GM23338 (cell line): Measurements from ENCODE around the gene ARHGAP42. TPM values are rescaled to one million over a fixed set of nuclear protein-coding genes. Genes with fewer than 3 reads are reported as not detected.

Source experiments
- ATAC-seq: fragments of 200-7000 bp; cut with Tn5 transposase; 3 replicates; pipeline ENCODE4 v1.9.1; 2020
- DNase-seq: peaks from one replicate; pipeline ENCODE4 v3.0.0-alpha.2; 2015; ENCODE audit warnings: low spot score
- H2AFZ ChIP-seq: fragments of 200-600 bp; sonication (generic); 2 replicates; pipeline ENCODE4 v1.8.0; 2016; ENCODE audit warnings: antibody characterized with exemption, mild to moderate bottlenecking, moderate library complexity
- H3F3A ChIP-seq: fragments of 200-600 bp; sonication (generic); replicated peaks from 2 replicates; pipeline ENCODE4 v1.8.0; 2017; ENCODE audit warnings: antibody characterized with exemption, mixed run types, low read depth
- H3K27ac ChIP-seq: fragments of 200-600 bp; sonication (generic); 2 replicates; pipeline ENCODE4 v1.6.1; 2016; ENCODE audit warnings: low read depth
- H3K27me3 ChIP-seq: fragments of 200-600 bp; sonication (generic); 2 replicates; pipeline ENCODE4 v1.8.0; 2016; ENCODE audit warnings: mild to moderate bottlenecking, mixed run types, moderate library complexity; ENCODE audit not compliant: insufficient read depth
- H3K36me3 ChIP-seq: fragments of 200-600 bp; sonication (generic); 2 replicates; pipeline ENCODE4 v1.8.0; 2016; ENCODE audit warnings: mild to moderate bottlenecking; ENCODE audit not compliant: insufficient read depth
- H3K4me1 ChIP-seq: fragments of 200-600 bp; sonication (generic); 2 replicates; pipeline ENCODE4 v1.8.0; 2016; ENCODE audit warnings: mild to moderate bottlenecking, moderate library complexity; ENCODE audit not compliant: insufficient read depth
- H3K4me2 ChIP-seq: fragments of 200-600 bp; sonication (generic); 2 replicates; pipeline ENCODE4 v1.7.1; 2017; ENCODE audit warnings: mixed run types
- H3K4me3 ChIP-seq: fragments of 200-600 bp; sonication (generic); 2 replicates; pipeline ENCODE4 v1.6.1; 2016; ENCODE audit warnings: mixed run types
- H3K79me2 ChIP-seq: fragments of 200-600 bp; sonication (generic); replicated peaks from 2 replicates; pipeline ENCODE4 v1.8.0; 2017; ENCODE audit warnings: mild to moderate bottlenecking; ENCODE audit not compliant: insufficient read depth
- H3K9me2 ChIP-seq: fragments of 200-600 bp; sonication (generic); 2 replicates; pipeline ENCODE4 v1.8.0; 2017; ENCODE audit not compliant: insufficient read depth
- H4K20me1 ChIP-seq: fragments of 200-600 bp; sonication (generic); replicated peaks from 2 replicates; pipeline ENCODE4 v1.8.0; 2017; ENCODE audit warnings: mild to moderate bottlenecking; ENCODE audit not compliant: insufficient read depth
- H3K27ac Mint-ChIP-seq: 2 replicates; pipeline ENCODE4 v1.8.0; 2020; ENCODE audit warnings: inconsistent platforms, mild to moderate bottlenecking, moderate library complexity, mixed read lengths
- H3K27me3 Mint-ChIP-seq: 3 replicates; pipeline ENCODE4 v1.8.0; 2022; ENCODE audit warnings: low read depth, mild to moderate bottlenecking, moderate library complexity, mixed read lengths, inconsistent platforms; ENCODE audit not compliant: insufficient read depth, poor library complexity
- H3K36me3 Mint-ChIP-seq: 3 replicates; pipeline ENCODE4 v1.8.0; 2021; ENCODE audit warnings: low read depth, mild to moderate bottlenecking, inconsistent platforms, moderate library complexity, mixed read lengths
- H3K4me1 Mint-ChIP-seq: 3 replicates; pipeline ENCODE4 v1.8.0; 2020; ENCODE audit warnings: mild to moderate bottlenecking, inconsistent platforms, mixed read lengths
- H3K4me3 Mint-ChIP-seq: 3 replicates; pipeline ENCODE4 v1.8.0; 2021; ENCODE audit warnings: moderate library complexity, mild to moderate bottlenecking, inconsistent platforms, mixed read lengths
- H3K9me3 Mint-ChIP-seq: 3 replicates; pipeline ENCODE4 v1.8.0; 2020; ENCODE audit warnings: moderate library complexity, mild to moderate bottlenecking, inconsistent platforms, mixed read lengths
- CREB1 ChIP-seq: fragments of 250-450 bp; sonication (Bioruptor Pico); IDR thresholded peaks from 2 replicates; pipeline ENCODE4 v1.5.0; 2020; ENCODE audit warnings: low read depth, mild to moderate bottlenecking, moderate library complexity
- CTCF ChIP-seq, 2 experiments: fragments of 200-600 bp in 1 of 2; sonication (generic) in 1 of 2; conservative IDR thresholded peaks; 2 replicates each; pipeline versions ENCODE4 v1.5.1 to v1.6.1; 2016 to 2017; ENCODE audit warnings: antibody characterized with exemption in 2 of 2, low read depth in 2 of 2, mild to moderate bottlenecking in 2 of 2, moderate library complexity in 1 of 2
- ETS1 ChIP-seq: IDR thresholded peaks from 2 replicates; pipeline ENCODE4 v1.6.1; 2016; ENCODE audit warnings: antibody characterized with exemption
- EZH2 ChIP-seq: fragments of 200-600 bp; sonication (generic); IDR thresholded peaks from one replicate; pipeline ENCODE4 v1.8.0; 2017; ENCODE audit warnings: antibody characterized with exemption, mild to moderate bottlenecking, low read depth; ENCODE audit not compliant: unreplicated experiment
- EZH2phosphoT487 ChIP-seq: fragments of 200-600 bp; sonication (generic); IDR thresholded peaks from one replicate; pipeline ENCODE4 v1.8.1; 2018; ENCODE audit warnings: antibody characterized with exemption; ENCODE audit not compliant: unreplicated experiment
- JUNB ChIP-seq: IDR thresholded peaks from one replicate; pipeline ENCODE4 v1.6.1; 2016; ENCODE audit warnings: antibody characterized with exemption; ENCODE audit not compliant: unreplicated experiment
- NANOG ChIP-seq: IDR thresholded peaks from 2 replicates; pipeline ENCODE4 v1.6.1; 2016; ENCODE audit warnings: antibody characterized with exemption, borderline replicate concordance
- POLR2AphosphoS5 ChIP-seq: IDR thresholded peaks from 2 replicates; pipeline ENCODE4 v1.6.1; 2016; ENCODE audit warnings: antibody characterized with exemption, low read depth
- REST ChIP-seq: IDR thresholded peaks from one replicate; pipeline ENCODE4 v1.6.1; 2018; ENCODE audit warnings: antibody characterized with exemption; ENCODE audit not compliant: unreplicated experiment
- STAT1 ChIP-seq: IDR thresholded peaks from one replicate; pipeline ENCODE4 v1.6.1; 2016; ENCODE audit warnings: antibody characterized with exemption; ENCODE audit not compliant: unreplicated experiment
- ZNF114 ChIP-seq: fragments of 250-450 bp; sonication (Bioruptor Pico); IDR thresholded peaks from 2 replicates; pipeline ENCODE4 v1.5.0; 2020; ENCODE audit warnings: mild to moderate bottlenecking, moderate library complexity
- ZNF331 ChIP-seq: fragments of 250-450 bp; sonication (Bioruptor Pico); IDR thresholded peaks from 2 replicates; pipeline ENCODE4 v1.5.0; 2020; ENCODE audit warnings: low read depth, mild to moderate bottlenecking, moderate library complexity
- ZNF462 ChIP-seq: fragments of 250-450 bp; sonication (Bioruptor Pico); IDR thresholded peaks from 2 replicates; pipeline ENCODE4 v1.5.0; 2020; ENCODE audit warnings: mild to moderate bottlenecking, moderate library complexity
- polyA plus RNA-seq: library from polyadenylated mRNA; unstranded; fragments of >200 nt; fragmentation: Nextera tagmentation; extraction: Ambion mirVana; gene quantifications from 2 replicates; pipeline ENCODE4 v1.2.1, GENCODE V29; 2016
- total RNA-seq: library from RNA; depleted of rRNA; stranded (reverse); fragments of >200 nt; shearing (Covaris generic); gene quantifications from 2 replicates; pipeline ENCODE4 v1.2.3, GENCODE V29; 2014

Gene ARHGAP42
- total and polyA plus RNA-seq, 2 experiments from 2014 or later = 23.7 to 35.7 TPM

- TF ChIP-seq ZNF462 (CRISPR knock-in tag) (no peak), ZNF331 (CRISPR knock-in tag) (no peak)
Observed at GRCh38 chr11:100639140-100639539, 47.9 kb upstream of the ARHGAP42 start (continued).

- Histone ChIP-seq H3K4me1 (peaks cover 9% of the 10 kb centered on the region), H3K36me3 (no peaks in the 10 kb centered on the region), H4K20me1 (no peaks in the 10 kb centered on the region), H3K27ac (no peak overlapping the region), H3K79me2 (no peaks in the 10 kb centered on the region), H3K9me2 (peaks cover 5% of the 10 kb centered on the region; the same call in 1 of the 2 replicates), H3K4me2 (no peak overlapping the region), H2AFZ (no peak overlapping the region), H3K27me3 (no peaks in the 10 kb centered on the region), H3F3A (no peaks in the 10 kb centered on the region), H3K4me3 (no peak overlapping the region)
- DNase-seq (no peak), ATAC-seq (no peak)
- Mint-ChIP-seq H3K4me1 (peaks cover 13% of the 10 kb centered on the region), H3K9me3 (no peaks in the 10 kb centered on the region), H3K36me3 (no peaks in the 10 kb centered on the region), H3K4me3 (no peak overlapping the region), H3K27me3 (no peaks in the 10 kb centered on the region), H3K27ac (no peak overlapping the region)
- no peak for TF ChIP-seq CREB1 (CRISPR knock-in tag)
- TF ChIP-seq ZNF331 (CRISPR knock-in tag) = no peak
- no peak for TF ChIP-seq ETS1
- no peak for TF ChIP-seq ZNF114 (CRISPR knock-in tag)
- no peak for TF ChIP-seq EZH2
- TF ChIP-seq CTCF (conservative IDR thresholded peaks at IDR 0.05; ENCODE audit: low read depth in 2 of 2) = no peak
- TF ChIP-seq EZH2phosphoT487 = no peak
- TF ChIP-seq POLR2AphosphoS5 = no peak
- no peak for TF ChIP-seq STAT1
- no peak for TF ChIP-seq JUNB
- no peak for TF ChIP-seq NANOG
- no peak for TF ChIP-seq REST
Observed at GRCh38 chr11:100640071-100640470, 47.0 kb upstream of the ARHGAP42 start.
